H1 (cell line): ENCODE results near the gene ZMIZ1. TPM values are rescaled to one million over a fixed set of nuclear protein-coding genes. Genes with fewer than 3 reads are reported as not detected.

Experiments
- CTCF ChIA-PET: fragments of 300-600 bp; sonication (Branson Sonifier 250); formaldehyde crosslinking; loops from one replicate; lab custom pipeline; 2021; ENCODE audit not compliant: partially characterized antibody; lab: Charles Lee
- POLR2A ChIA-PET: fragments of 300-600 bp; sonication (Branson Sonifier 250); formaldehyde crosslinking; loops from one replicate; lab custom pipeline; 2021; ENCODE audit warnings: inconsistent platforms; ENCODE audit not compliant: partially characterized antibody; lab: Charles Lee
- DNase-seq, 2 experiments: peaks; one replicate each; pipeline versions ENCODE4 v3.0.0 to v3.0.0-alpha.2; 2010 to 2022; ENCODE audit warnings: low spot score in 2 of 2, low read depth in 1 of 2, mixed read lengths in 1 of 2
- FAIRE-seq: peaks from 2 replicates; lab custom pipeline; 2011; peaks lifted over from hg19 to GRCh38; lab: Jason Lieb, UNC
- H2AFZ ChIP-seq: 2 replicates; pipeline ENCODE4 v1.8.1; 2012; ENCODE audit warnings: low read length, inconsistent platforms
- H2AK5ac ChIP-seq: 2 replicates; pipeline ENCODE4 v1.6.1; 2013; ENCODE audit warnings: low read depth, low read length
- H2BK120ac ChIP-seq: replicated peaks from 2 replicates; pipeline ENCODE3; 2013; ENCODE audit warnings: low read depth, low read length, inconsistent platforms
- H2BK12ac ChIP-seq: 2 replicates; pipeline ENCODE4 v1.6.1; 2013; ENCODE audit warnings: low read depth, low read length
- H2BK15ac ChIP-seq: 2 replicates; pipeline ENCODE4 v1.6.1; 2013; ENCODE audit warnings: low read length
- H2BK20ac ChIP-seq: 2 replicates; pipeline ENCODE4 v1.6.1; 2013; ENCODE audit warnings: low read length
- H2BK5ac ChIP-seq: 2 replicates; pipeline ENCODE4 v1.6.1; 2013; ENCODE audit warnings: low read depth, low read length
- H3K14ac ChIP-seq: 2 replicates; pipeline ENCODE4 v1.6.1; 2013; ENCODE audit warnings: inconsistent platforms; ENCODE audit not compliant: insufficient read length
- H3K18ac ChIP-seq: 2 replicates; pipeline ENCODE4 v1.6.1; 2013; ENCODE audit warnings: low read length; ENCODE audit errors: extremely low read depth
- H3K23ac ChIP-seq: 2 replicates; pipeline ENCODE4 v1.6.1; 2013; ENCODE audit warnings: inconsistent platforms; ENCODE audit not compliant: insufficient read length
- H3K23me2 ChIP-seq: 2 replicates; pipeline ENCODE4 v1.6.1; 2013; ENCODE audit warnings: low read depth, low read length
- H3K27ac ChIP-seq: 2 replicates; pipeline ENCODE4 v1.6.1; 2011; ENCODE audit warnings: low read depth, low read length, inconsistent platforms
- H3K27me3 ChIP-seq, 4 experiments: replicated peaks in 1 of 4; 1 replicate in 1 of 4; 2 replicates in 3 of 4; pipeline versions ENCODE4 v1.6.1 to v1.8.1; 2011 to 2013; ENCODE audit warnings: low read length in 3 of 4, mild to moderate bottlenecking in 3 of 4, inconsistent platforms in 2 of 4, mixed read lengths in 2 of 4, moderate library complexity in 1 of 4; ENCODE audit not compliant: control insufficient read depth in 3 of 4, insufficient read depth in 3 of 4; ENCODE audit errors: extremely low read depth in 1 of 4
- H3K36me3 ChIP-seq, 4 experiments: 2 replicates each; pipeline versions ENCODE4 v1.6.1 to v1.8.1; 2011 to 2013; ENCODE audit warnings: mild to moderate bottlenecking in 4 of 4, low read length in 3 of 4, moderate library complexity in 2 of 4, control low read depth in 1 of 4, inconsistent platforms in 1 of 4; ENCODE audit not compliant: insufficient read depth in 4 of 4, control insufficient read depth in 2 of 4
- H3K4ac ChIP-seq: replicated peaks from 2 replicates; pipeline ENCODE3; 2013; ENCODE audit warnings: low read length, low read depth, mixed read lengths, inconsistent platforms; ENCODE audit not compliant: insufficient read length
- H3K4me1 ChIP-seq, 4 experiments: replicated peaks in 1 of 4; 1 replicate in 1 of 4; 2 replicates in 3 of 4; pipeline versions ENCODE4 v1.6.1 to v1.8.1; 2011 to 2013; ENCODE audit warnings: low read length in 3 of 4, inconsistent platforms in 2 of 4, mixed read lengths in 1 of 4; ENCODE audit not compliant: insufficient read depth in 4 of 4, control insufficient read depth in 3 of 4
- H3K4me2 ChIP-seq, 2 experiments: 2 replicates each; pipeline versions ENCODE4 v1.6.1 to v1.8.1; 2011 to 2013; ENCODE audit warnings: low read depth in 2 of 2, low read length in 2 of 2, control low read depth in 1 of 2, inconsistent platforms in 1 of 2, mild to moderate bottlenecking in 1 of 2; ENCODE audit not compliant: insufficient read depth in 1 of 2
- H3K4me3 ChIP-seq, 4 experiments: fragments of 200-600, 300-600 bp in 1 of 4; sonication (generic), shearing (Covaris generic), sonication (Bioruptor Twin) in 1 of 4; 2 replicates each; pipeline versions ENCODE4 v1.5.1 to v1.8.1; 2011 to 2016; ENCODE audit warnings: low read length in 4 of 4, low read depth in 3 of 4, control low read depth in 2 of 4, inconsistent platforms in 2 of 4, mild to moderate bottlenecking in 2 of 4, mixed read lengths in 1 of 4, moderate library complexity in 1 of 4; ENCODE audit not compliant: insufficient read depth in 2 of 4; ENCODE audit errors: extremely low read depth in 1 of 4
- H3K56ac ChIP-seq: replicated peaks from 2 replicates; pipeline ENCODE3; 2013; ENCODE audit warnings: low read depth, mild to moderate bottlenecking, mixed read lengths, low read length, inconsistent platforms; ENCODE audit not compliant: insufficient read length
- H3K79me1 ChIP-seq: 2 replicates; pipeline ENCODE4 v1.6.1; 2013; ENCODE audit warnings: low read depth, low read length, control low read depth
- H3K79me2 ChIP-seq, 2 experiments: 2 replicates each; pipeline versions ENCODE4 v1.6.1 to v1.8.1; 2012 to 2013; ENCODE audit warnings: low read length in 2 of 2, mild to moderate bottlenecking in 2 of 2, inconsistent platforms in 1 of 2; ENCODE audit not compliant: insufficient read depth in 2 of 2, control insufficient read depth in 1 of 2
- H3K9ac ChIP-seq, 4 experiments: replicated peaks in 1 of 4; 1 replicate in 1 of 4; 2 replicates in 3 of 4; pipeline versions ENCODE4 v1.6.1 to v1.8.1; 2011 to 2013; ENCODE audit warnings: low read depth in 3 of 4, low read length in 3 of 4, control low read depth in 2 of 4, mild to moderate bottlenecking in 2 of 4, moderate library complexity in 2 of 4, inconsistent platforms in 1 of 4; ENCODE audit errors: extremely low read depth in 1 of 4
- H3K9me3 ChIP-seq, 2 experiments: 2 replicates each; pipeline versions ENCODE4 v1.6.1 to v1.8.1; 2012 to 2013; ENCODE audit warnings: mild to moderate bottlenecking in 2 of 2, moderate library complexity in 2 of 2, control low read depth in 1 of 2, inconsistent platforms in 1 of 2, low read depth in 1 of 2, low read length in 1 of 2, mixed read lengths in 1 of 2; ENCODE audit not compliant: insufficient read depth in 2 of 2
- H4K20me1 ChIP-seq, 2 experiments: replicated peaks in 1 of 2; 2 replicates each; pipeline versions ENCODE3 to v1.8.1; 2011 to 2013; ENCODE audit warnings: inconsistent platforms in 2 of 2, low read length in 2 of 2, mild to moderate bottlenecking in 1 of 2; ENCODE audit not compliant: insufficient read depth in 2 of 2, control insufficient read depth in 1 of 2
- H4K5ac ChIP-seq: 2 replicates; pipeline ENCODE4 v1.6.1; 2013; ENCODE audit warnings: low read length, low read depth, mixed read lengths, inconsistent platforms; ENCODE audit not compliant: insufficient read length
- H4K8ac ChIP-seq: 2 replicates; pipeline ENCODE4 v1.8.0; 2013; ENCODE audit warnings: mild to moderate bottlenecking, moderate library complexity, low read length, inconsistent platforms; ENCODE audit not compliant: insufficient read depth; ENCODE audit errors: extremely low read depth
- H4K91ac ChIP-seq: replicated peaks from 2 replicates; pipeline ENCODE3; 2013; ENCODE audit warnings: low read length, mixed read lengths, inconsistent platforms; ENCODE audit not compliant: insufficient read length
- CBX8 ChIP-seq: fragments of 300-800, 300-1000 bp; sonication (generic); IDR thresholded peaks from 2 replicates; pipeline ENCODE4 v1.7.1; 2016; ENCODE audit warnings: low read depth, low read length, borderline replicate concordance
- SAP30 ChIP-seq: fragments of 300-600 bp; sonication (generic); IDR thresholded peaks from 2 replicates; pipeline ENCODE4 v1.7.1; 2012; ENCODE audit warnings: low read length, moderate library complexity, mild to moderate bottlenecking, inconsistent platforms; ENCODE audit not compliant: insufficient read depth, insufficient replicate concordance
- WGBS, 2 experiments: shearing (Covaris generic) in 1 of 2; methylation state at CpG; one replicate each; pipeline versions ENCODE4 v1.1.6 to v1.1.7; 2013 to 2015; ENCODE audit warnings: low lambda C conversion rate in 2 of 2, mixed read lengths in 2 of 2, inconsistent platforms in 1 of 2, low coverage in 1 of 2, missing lambda C conversion rate in 1 of 2; ENCODE audit not compliant: insufficient replicate concordance in 2 of 2, insufficient coverage in 1 of 2, insufficient read length in 1 of 2; ENCODE audit errors: extremely low coverage in 1 of 2, missing lambda C conversion rate in 1 of 2; 5-methylcytosine and 5-hydroxymethylcytosine counted together
- polyA plus RNA-seq, 7 experiments: library from polyadenylated mRNA; depleted of rRNA in 3 of 7; stranded (reverse) in 5 of 7; unstranded in 2 of 7; fragments of >200 nt in 5 of 7; fragments of 200-250 nt in 2 of 7; gene quantifications; 1 replicate in 5 of 7; 2 replicates in 1 of 7; 4 replicates in 1 of 7; pipeline versions ENCODE4 v1.2.1 to v1.2.3, GENCODE V29; 2011 to 2013; ENCODE audit warnings: missing spikeins in 2 of 7, mixed read lengths in 2 of 7
- total RNA-seq: library from RNA; stranded (reverse); fragmentation: NEBNext Ultra II Directional; extraction: Animal tissue kit (Norgen Biotek cat#: 25700); gene quantifications from 2 replicates; pipeline ENCODE4 v1.2.1, GENCODE V29; 2021

ZMIZ1 gene
- total and polyA plus RNA-seq, 2 of the 8 experiments (the other 6 are each of a cell fraction or from before 2014, with no cell fraction given) = 8.1 to 28.0 TPM

DNA sequence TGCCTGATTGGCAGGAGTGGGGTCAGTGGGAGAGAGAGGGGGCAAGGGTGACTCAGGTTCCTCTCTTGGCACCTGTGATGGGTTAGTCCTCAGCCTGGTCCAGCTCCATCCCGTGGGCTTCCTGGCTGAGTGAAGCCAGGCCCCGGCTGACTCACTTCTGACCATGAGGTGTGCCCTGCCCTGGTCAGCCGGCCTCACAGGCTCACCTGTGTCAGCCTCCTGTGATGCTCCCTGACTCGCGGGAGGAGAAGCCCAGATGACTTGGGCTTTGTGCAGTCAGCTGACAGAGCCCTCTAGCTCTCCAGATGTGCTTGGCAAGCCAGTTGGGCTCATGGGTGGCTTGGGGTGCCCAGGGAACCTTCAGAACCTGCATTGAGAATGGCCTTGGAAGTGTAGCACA is 262.5 kb downstream of the ZMIZ1 start:
- Histone ChIP-seq H4K8ac (no peak overlapping the region), H2BK120ac (no peak overlapping the region), H2BK12ac (no peak overlapping the region), H3K4me3 (no peak overlapping the region), H3K36me3 (no peaks in the 10 kb centered on the region), H3K4me1 (peaks cover 0 to 4% (median 0%) of the 10 kb centered on the region in 4 experiments; a peak in 1 of 7 replicates), H3K27me3 (no peaks in the 10 kb centered on the region), H3K79me2 (no peaks in the 10 kb centered on the region; a peak in 1 of 4 replicates), H2BK20ac (no peak overlapping the region), H3K4ac (no peak overlapping the region), H2BK5ac (no peak overlapping the region), H3K9ac (no peak overlapping the region), H3K23ac (no peak overlapping the region), H3K4me2 (no peak overlapping the region), H4K5ac (no peak overlapping the region), H3K9me3 (peaks cover 2 to 4% of the 10 kb centered on the region in 2 experiments; a peak in 2 of 4 replicates), H2BK15ac (no peak overlapping the region), H3K23me2 (peaks cover 5% of the 10 kb centered on the region; the same call in 1 of the 2 replicates), H4K20me1 (no peaks in the 10 kb centered on the region), H3K27ac (no peak overlapping the region), H4K91ac (no peak overlapping the region), H3K14ac (no peak overlapping the region), H3K56ac (no peak overlapping the region), H2AK5ac (no peak overlapping the region), H3K79me1 (no peaks in the 10 kb centered on the region), H2AFZ (no peak overlapping the region), H3K18ac (no peak overlapping the region)
- TF ChIP-seq CBX8 = no peak
- no peak for TF ChIP-seq SAP30
- ChIA-PET CTCF (interaction anchor here (1.2 to 2.0 kb wide), 3 partner anchors 13 to 356 kb away, joined by 3 to 5 read pairs (median 4); no protein-coding TSS in a partner anchor), POLR2A (interaction anchor here (1.4 kb wide), 1 partner anchor 13 kb away, joined by 4 read pairs; no protein-coding TSS in a partner anchor)
- FAIRE-seq = no peak
- WGBS, 2 experiments = 98% methylated on average over 4 of the region's 5 CpGs; no CpG with 5 or more reads in 1 of the 2 experiments
- no peak for DNase-seq
